Activated CD8-positive, alpha-beta T cell treated with anti-CD3 and anti-CD28 coated beads for 36 hours (primary cell): ENCODE data around the gene RASGRF2. TPM values are rescaled to one million over a fixed set of nuclear protein-coding genes. Genes with fewer than 3 reads are reported as not detected.
A peak's percentile ranks its signal among the peaks of the same experiment; 100 is the strongest.

Experiments used
- ATAC-seq: fragments of 200-7000 bp; cut with Tn5 transposase; one replicate; pipeline ENCODE4 v1.10.0; 2021; ENCODE audit warnings: mild to moderate bottlenecking, moderate library complexity
- CTCF ChIA-PET: fragments of 350-600 bp; sonication (Branson Sonifier 250); formaldehyde crosslinking; loops from one replicate; lab custom pipeline; 2021; ENCODE audit warnings: antibody characterized with exemption; lab: Charles Lee
- POLR2A ChIA-PET: fragments of 350-600 bp; sonication (Branson Sonifier 250); formaldehyde crosslinking; loops from one replicate; lab custom pipeline; 2021; ENCODE audit warnings: antibody characterized with exemption; lab: Charles Lee
- DNase-seq: peaks from one replicate; pipeline ENCODE4 v3.0.0-alpha.2; 2020
- H3K27ac Mint-ChIP-seq: one replicate; pipeline ENCODE4 v1.8.0; 2021; ENCODE audit warnings: mild to moderate bottlenecking, mixed read lengths
- H3K27me3 Mint-ChIP-seq: one replicate; pipeline ENCODE4 v1.8.0; 2021; ENCODE audit warnings: mixed read lengths
- H3K36me3 Mint-ChIP-seq: one replicate; pipeline ENCODE4 v1.8.0; 2021; ENCODE audit warnings: low read depth, mixed read lengths
- H3K4me1 Mint-ChIP-seq: one replicate; pipeline ENCODE4 v1.8.0; 2021; ENCODE audit warnings: low read depth, mixed read lengths
- H3K4me3 Mint-ChIP-seq: one replicate; pipeline ENCODE4 v1.8.0; 2021; ENCODE audit warnings: mild to moderate bottlenecking, moderate library complexity, mixed read lengths
- H3K9me3 Mint-ChIP-seq: one replicate; pipeline ENCODE4 v1.8.0; 2021; ENCODE audit warnings: mixed read lengths
- intact Hi-C: fragments of 100-400 bp; cut with micrococcal nuclease; formaldehyde crosslinking; loops from one replicate; pipeline ENCODE4 v1.10.0; 2022
- total RNA-seq, 2 experiments: library from RNA; stranded (reverse); gene quantifications; one replicate each; pipeline ENCODE4 v1.2.3, GENCODE V29; 2021
- TF ChIP-seq, protein P1 (sequence below): fragments of 200-600 bp; IDR thresholded peaks from one replicate; pipeline ENCODE4 v1.8.0; 2022; ENCODE audit warnings: antibody characterized with exemption, mild to moderate bottlenecking

RASGRF2 gene
- total RNA-seq, 2 experiments from 2014 or later: 14.9 to 15.8 TPM

DNA sequence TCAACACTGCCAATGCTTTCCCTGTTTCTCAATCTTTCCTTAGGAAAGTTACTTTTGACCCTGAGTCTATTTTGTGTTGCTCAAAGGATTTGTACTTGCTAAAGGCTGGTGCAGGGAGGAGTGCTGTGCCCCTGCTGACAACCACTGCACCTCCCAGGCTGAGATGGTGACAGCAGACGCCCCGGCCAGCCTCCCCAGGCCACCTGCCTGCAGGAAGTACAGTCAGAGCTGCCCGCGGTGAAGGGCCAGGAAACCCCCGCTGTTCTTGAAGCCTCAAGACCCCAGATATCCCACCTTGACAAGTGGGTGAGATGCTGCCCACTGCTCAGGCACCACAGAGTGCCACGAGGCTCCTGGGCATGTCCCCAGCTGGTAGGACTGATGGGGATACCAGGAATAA lies 228.8 kb downstream of the RASGRF2 start:
- H3K4me3 Mint-ChIP-seq: no peak overlapping the region
- TF ChIP-seq, protein P1, sequence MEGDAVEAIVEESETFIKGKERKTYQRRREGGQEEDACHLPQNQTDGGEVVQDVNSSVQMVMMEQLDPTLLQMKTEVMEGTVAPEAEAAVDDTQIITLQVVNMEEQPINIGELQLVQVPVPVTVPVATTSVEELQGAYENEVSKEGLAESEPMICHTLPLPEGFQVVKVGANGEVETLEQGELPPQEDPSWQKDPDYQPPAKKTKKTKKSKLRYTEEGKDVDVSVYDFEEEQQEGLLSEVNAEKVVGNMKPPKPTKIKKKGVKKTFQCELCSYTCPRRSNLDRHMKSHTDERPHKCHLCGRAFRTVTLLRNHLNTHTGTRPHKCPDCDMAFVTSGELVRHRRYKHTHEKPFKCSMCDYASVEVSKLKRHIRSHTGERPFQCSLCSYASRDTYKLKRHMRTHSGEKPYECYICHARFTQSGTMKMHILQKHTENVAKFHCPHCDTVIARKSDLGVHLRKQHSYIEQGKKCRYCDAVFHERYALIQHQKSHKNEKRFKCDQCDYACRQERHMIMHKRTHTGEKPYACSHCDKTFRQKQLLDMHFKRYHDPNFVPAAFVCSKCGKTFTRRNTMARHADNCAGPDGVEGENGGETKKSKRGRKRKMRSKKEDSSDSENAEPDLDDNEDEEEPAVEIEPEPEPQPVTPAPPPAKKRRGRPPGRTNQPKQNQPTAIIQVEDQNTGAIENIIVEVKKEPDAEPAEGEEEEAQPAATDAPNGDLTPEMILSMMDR: no peak
- H3K9me3 Mint-ChIP-seq: no peaks in the 10 kb centered on the region
- intact Hi-C loops: no loop called here
- H3K36me3 Mint-ChIP-seq: no peaks in the 10 kb centered on the region
- peaks cover 7% of the 10 kb centered on the region for H3K4me1 Mint-ChIP-seq
- ChIA-PET CTCF (interaction anchor here (0.8 kb wide), 1 partner anchor 26 kb away, joined by 3 read pairs; no protein-coding TSS in a partner anchor), POLR2A (no interaction called here)
- H3K27ac Mint-ChIP-seq: no peak overlapping the region
- DNase-seq: peak; percentile 21
- H3K27me3 Mint-ChIP-seq: no peaks in the 10 kb centered on the region
- peak; percentile 47 for ATAC-seq

DNA sequence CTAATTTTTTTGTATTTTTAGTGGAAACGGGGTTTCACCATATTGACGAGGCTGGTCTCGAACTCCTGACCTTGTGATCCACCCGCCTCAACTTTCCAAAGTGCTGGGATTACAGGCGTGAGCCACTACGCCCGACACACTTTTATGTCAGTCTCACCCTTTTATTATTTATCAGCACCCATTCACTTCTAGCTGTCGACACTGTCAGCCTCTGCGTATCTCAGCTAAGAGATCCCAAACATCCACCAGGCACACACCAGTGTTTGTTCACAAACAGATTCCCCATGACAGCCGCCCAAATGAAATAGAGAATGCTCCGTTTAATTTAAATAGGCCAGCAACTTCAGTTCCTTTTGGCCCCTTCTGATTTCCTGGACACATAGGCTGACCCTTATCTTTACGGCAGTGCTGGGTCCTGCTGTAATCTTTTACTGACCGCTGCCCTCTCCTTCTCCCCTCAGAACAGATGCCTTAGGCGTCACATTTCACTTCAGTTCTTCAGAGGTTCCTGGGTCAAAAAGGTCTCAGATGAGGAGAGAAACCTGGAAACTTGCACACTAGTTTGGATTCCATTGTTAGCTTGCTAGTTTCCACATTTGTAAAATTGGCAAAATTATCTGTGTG lies 229.8 kb downstream of the RASGRF2 start:
- Mint-ChIP-seq H3K36me3 (no peaks in the 10 kb centered on the region), H3K9me3 (no peaks in the 10 kb centered on the region), H3K4me3 (no peak overlapping the region), H3K27me3 (no peaks in the 10 kb centered on the region), H3K4me1 (peaks cover 12% of the 10 kb centered on the region), H3K27ac (no peak overlapping the region)
- CTCF ChIA-PET: interaction anchor here (1.0 to 6.2 kb wide), 3 partner anchors 6 to 25 kb away, joined by 4 to 56 read pairs (median 9); no protein-coding TSS in a partner anchor
- intact Hi-C loops: loop anchor here (10.0 kb wide), 1 partner anchor 505 kb away; no protein-coding TSS in a partner anchor
- DNase-seq: no peak
- TF ChIP-seq, protein P1: no peak
- POLR2A ChIA-PET: no interaction called here
- no peak for ATAC-seq

DNA sequence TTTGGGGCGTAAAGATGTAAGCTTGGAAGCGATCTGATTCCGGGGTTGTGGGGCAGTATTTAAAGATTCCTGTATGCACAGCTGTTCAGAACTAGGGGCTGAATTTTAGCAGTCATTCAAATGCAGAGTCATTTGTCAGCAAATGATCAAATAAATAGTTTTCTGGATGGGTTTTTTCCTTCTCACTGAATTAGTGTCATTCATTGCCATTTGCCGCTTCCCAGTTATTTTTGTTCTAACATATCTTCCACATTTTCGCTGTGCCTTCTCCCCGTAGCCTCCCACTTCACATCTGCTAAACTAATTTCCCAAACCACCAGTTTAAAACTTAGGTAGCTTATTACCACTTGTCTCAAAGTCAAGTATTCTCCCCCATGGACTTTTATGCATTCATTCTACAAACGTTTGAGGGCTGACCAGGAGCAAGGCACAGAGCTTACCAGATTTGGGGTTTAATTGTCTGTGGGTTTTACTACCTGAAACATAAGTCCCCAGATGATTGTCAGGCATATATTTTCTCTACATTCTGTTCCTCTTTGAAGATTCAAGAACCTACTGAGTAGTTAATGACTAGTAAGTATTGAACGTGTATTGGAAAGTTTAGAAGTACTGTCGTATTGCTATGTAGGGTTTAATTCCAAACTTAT lies 231.7 kb downstream of the RASGRF2 start:
- Mint-ChIP-seq H3K27me3 (no peaks in the 10 kb centered on the region), H3K27ac (no peak overlapping the region), H3K9me3 (no peaks in the 10 kb centered on the region), H3K36me3 (no peaks in the 10 kb centered on the region), H3K4me1 (peaks cover 15% of the 10 kb centered on the region), H3K4me3 (no peak overlapping the region)
- TF ChIP-seq, protein P1: no peak
- DNase-seq (no peak), ATAC-seq (no peak)
- CTCF ChIA-PET: interaction anchor here (0.9 to 6.2 kb wide), 5 partner anchors 8 to 83 kb away, joined by 3 to 56 read pairs (median 4); no protein-coding TSS in a partner anchor
- POLR2A ChIA-PET: no interaction called here
- intact Hi-C loops: loop anchor here (10.0 kb wide), 1 partner anchor 507 kb away; no protein-coding TSS in a partner anchor

GRCh38 chr5:81192373-81192750 lies 232.2 kb downstream of the RASGRF2 start:
- no peak for DNase-seq
- intact Hi-C loops: loop anchor here (10.0 kb wide), 1 partner anchor 508 kb away; no protein-coding TSS in a partner anchor
- Mint-ChIP-seq H3K36me3 (no peaks in the 10 kb centered on the region), H3K9me3 (no peaks in the 10 kb centered on the region), H3K27ac (no peak overlapping the region), H3K4me3 (no peak overlapping the region), H3K4me1 (peaks cover 15% of the 10 kb centered on the region), H3K27me3 (no peaks in the 10 kb centered on the region)
- POLR2A ChIA-PET: no interaction called here
- ATAC-seq: no peak
- TF ChIP-seq, protein P1: no peak
- CTCF ChIA-PET: interaction anchor here (1.4 to 6.2 kb wide), 5 partner anchors 8 to 85 kb away, joined by 4 to 56 read pairs (median 5); no protein-coding TSS in a partner anchor
